SH-SY5Y (cell line): Measurements from ENCODE around the gene C16orf74.

ENCODE experiments used
- GATA2 ChIP-seq: IDR thresholded peaks from 2 replicates; pipeline ENCODE4 v1.6.1; 2011; ENCODE audit warnings: mild to moderate bottlenecking, low read depth, low read length
- GATA3 ChIP-seq: IDR thresholded peaks from 2 replicates; pipeline ENCODE4 v1.6.1; 2011; ENCODE audit warnings: low read depth, mild to moderate bottlenecking, low read length, moderate library complexity

Gene C16orf74

DNA sequence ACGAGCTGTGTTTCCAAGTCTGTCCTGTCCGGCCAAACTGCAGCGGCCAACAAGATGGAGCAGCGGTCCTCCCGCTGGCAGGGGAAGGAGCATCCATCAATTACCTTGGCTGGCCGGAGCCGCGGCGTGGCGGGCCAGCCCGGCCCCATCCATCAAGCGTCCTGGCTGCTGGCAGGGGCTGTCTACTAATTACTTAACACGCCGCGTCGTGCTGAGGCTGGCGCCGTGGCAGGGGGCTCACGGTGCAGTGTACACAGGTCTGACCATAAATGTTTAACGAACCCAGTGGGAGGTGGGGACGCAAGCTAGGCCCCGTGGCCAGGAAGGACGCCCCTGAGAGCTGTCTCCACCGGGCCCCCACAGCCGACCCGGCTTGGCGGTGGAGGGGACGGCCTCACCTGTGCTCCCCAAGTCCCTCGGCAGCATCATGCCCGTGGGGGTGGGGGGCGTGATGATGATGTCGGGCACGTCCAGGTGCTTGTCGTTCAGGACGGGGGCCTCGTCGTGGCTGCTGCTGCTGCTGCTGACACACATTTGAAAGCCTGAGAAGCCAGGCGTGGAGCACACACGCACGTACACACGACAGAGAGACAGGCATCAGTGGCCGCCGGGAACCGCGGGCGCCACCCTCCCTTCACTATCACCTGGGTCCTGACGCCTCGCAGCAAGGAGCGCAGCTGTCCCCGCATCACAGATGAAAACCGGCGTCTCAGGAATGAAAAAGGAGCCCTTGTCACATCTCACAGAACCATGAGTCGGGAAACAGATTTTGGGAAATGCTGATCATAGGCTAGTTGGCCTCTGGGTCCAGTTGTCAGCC lies 40.9 kb downstream of the C16orf74 start:
- TF ChIP-seq GATA3: no peak
- TF ChIP-seq GATA2: no peak

DNA sequence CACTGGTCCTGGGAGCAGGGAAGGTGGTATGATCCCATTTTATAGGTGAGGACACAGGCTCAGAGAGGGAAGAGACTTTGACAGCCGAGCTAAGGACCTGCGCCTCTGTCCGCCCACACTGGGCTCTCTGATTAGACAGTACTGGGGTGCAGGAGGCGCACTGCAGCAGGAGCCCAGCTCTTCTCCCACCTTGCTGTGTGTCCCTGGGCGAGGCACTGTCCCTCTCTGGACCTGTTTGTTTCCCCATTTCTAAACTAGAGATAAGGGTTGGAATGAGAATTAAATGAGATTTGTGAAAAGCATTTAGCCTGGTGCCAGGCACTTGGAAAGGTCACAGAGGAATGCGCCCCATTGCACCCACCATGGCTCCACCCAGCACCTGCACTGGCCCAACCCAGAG lies 42.6 kb downstream of the C16orf74 start:
- no peak for TF ChIP-seq GATA3

DNA sequence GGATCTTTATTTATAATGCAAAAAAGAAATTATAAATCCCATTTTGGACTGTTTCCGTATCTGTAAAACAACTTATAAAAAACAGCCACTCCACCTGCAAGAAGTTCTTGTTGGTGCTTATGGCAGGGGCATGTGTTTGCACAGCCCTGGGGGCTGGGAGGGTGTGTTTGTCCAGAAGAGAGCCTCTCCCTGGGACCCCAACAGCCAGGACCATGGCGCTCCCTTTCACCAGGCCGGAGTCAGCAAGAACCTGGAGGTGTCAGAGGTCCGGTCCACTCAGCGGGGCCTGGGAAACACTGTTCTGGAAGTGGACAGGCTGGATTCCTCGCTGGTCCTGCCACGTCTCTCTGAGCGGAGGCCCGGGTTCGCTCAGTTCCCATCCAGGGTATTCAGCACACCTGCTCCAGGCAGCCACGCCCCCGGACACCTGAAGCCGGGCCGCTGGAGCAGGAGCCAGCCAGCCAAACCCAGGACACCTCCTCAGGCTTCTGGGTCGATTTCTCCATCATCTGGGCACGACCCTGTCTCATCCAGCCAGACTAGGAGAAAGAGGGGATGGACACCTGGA lies 43.3 kb downstream of the C16orf74 start:
- TF ChIP-seq GATA3 (no peak), GATA2 (no peak)

DNA sequence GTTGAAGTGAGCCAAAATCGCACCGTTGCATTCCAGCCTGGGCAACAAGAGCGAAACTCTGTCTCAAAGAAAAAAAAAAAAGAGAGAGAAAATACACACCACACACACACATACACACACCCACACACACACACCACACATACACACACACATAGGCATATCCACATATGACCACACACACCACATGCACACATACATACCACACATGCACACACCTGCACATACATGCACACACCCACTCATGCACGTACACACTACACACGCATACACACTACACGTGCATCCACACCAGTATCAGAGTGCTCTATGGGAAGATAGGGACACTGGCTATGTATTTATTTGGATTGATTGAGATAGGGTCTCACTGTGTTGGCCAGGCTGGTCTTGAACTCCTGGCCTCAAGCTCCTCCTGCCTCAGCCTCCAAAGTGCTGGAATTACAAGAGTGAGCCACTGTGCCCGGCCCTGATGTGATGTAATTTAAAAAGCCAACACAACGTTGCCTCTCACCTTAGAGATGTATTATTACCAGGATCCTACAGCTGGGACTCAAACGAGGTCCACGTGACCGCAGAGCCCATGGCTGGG lies 44.4 kb downstream of the C16orf74 start:
- no peak for TF ChIP-seq GATA3
- TF ChIP-seq GATA2: no peak

DNA sequence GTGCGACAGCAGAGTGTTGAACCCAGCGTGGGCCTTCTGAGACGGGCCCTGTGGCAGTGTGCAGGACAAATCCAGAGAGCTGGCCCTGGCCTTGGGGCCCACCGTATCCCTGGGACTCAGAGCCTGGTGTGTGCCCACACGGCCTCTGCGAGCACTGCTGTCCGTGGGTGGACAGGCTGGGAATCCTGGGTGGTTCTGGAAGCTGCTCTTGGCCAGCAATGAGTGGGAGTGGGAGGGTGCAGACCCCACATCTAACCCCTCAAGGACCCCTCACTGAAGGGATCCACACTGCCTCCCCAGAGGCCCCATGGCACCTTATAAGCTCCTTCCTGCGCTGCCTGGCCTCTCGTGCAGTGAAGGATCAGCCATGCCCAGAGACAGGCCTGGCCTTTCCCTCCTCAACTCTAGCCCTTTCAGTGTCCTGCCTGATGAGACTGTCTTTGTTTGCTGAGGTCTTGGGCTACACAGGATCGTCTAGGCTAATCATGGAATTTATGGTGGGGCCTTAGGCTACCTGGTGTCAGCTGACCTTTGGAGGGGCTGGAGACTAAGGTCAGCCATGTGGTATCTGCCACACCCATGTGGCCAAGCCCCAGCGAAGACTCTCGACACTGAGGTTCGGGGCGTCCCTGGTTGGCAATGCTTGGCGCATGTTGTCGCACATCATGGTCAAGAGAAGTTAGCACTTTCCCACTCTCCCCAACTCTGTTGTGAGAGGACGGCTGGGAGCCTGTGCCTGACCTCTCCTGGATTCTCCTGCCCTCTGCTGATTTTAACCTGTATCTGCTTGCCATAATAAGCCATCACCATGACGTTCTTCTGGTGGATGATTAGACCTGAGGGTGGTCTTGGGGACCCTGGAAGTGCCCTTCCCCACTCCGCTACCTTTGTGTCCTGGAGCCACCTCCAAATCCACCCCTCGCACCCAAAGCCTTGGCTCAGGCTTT lies 45.7 kb downstream of the C16orf74 start:
- TF ChIP-seq GATA2 (no peak), GATA3 (no peak)

DNA sequence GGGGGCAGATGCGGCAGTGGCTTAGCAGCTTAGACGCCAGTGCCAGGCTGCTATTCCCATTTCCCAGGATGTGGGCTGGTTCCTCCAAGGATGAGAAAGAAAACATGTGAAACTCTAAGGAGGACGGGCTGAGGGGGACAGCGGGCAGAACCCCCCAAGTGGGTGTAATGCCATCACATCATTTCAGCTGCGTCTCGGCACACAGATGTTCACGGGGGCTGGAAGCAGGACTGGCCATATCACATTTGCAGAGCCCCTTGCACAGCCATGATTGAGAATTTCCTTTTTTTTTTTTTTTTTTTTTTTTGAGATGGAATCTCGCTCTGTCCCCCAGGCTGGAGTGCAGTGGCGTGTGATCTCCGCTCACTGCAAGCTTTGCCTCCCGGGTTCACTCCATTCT lies 46.9 kb downstream of the C16orf74 start:
- no peak for TF ChIP-seq GATA3
- TF ChIP-seq GATA2: no peak

DNA sequence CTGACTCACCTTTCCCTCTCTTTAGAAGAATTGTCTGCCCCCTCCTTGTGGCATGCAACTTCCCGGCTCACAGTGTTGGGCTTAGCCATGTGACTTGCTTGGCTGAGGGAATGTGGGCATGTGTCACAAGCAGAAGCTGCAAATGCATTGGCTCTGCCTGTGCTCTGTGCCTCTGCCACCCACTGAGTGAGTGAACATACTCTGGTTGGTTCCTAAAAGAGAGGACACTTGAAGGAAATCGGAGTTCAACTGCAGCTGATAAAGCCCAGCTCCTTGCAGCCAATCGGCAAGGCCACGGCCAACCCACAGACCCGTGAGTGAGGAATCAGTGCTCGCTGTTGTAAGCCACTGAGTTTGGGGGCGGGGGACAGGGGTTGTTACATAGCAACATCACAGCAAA lies 51.3 kb downstream of the C16orf74 start:
- no peak for TF ChIP-seq GATA2
- no peak for TF ChIP-seq GATA3

DNA sequence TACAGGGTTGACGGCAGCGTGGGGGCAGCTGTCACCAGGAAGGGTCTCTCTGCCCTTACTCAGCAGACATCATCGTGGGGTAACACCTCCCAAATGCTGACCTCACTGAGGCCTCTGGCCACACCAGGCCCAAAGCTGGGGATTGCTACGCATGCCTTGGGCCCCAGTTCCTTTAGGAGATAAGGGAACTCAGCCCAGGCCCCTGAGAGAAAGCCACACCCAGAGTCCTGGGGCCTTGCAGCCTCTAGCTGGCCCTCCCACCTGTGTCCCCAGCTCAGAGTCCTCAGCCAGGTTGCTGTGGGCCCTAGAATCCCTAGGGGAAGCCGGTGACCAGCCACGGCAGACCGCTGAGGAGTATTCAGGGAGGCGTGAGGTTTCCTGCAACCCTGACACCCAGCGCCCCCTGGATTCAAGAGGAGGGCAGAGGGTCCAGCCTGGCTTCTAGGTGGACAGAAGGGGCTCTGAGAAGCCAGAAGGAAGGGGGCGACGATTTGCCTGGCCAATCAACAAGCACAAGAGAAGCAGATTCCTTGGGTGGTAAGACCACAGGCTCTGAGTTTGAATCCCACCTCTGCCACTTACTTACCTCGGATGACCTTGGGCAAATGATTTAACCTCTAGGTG lies 51.8 kb downstream of the C16orf74 start:
- TF ChIP-seq GATA3 (no peak), GATA2 (no peak)

DNA sequence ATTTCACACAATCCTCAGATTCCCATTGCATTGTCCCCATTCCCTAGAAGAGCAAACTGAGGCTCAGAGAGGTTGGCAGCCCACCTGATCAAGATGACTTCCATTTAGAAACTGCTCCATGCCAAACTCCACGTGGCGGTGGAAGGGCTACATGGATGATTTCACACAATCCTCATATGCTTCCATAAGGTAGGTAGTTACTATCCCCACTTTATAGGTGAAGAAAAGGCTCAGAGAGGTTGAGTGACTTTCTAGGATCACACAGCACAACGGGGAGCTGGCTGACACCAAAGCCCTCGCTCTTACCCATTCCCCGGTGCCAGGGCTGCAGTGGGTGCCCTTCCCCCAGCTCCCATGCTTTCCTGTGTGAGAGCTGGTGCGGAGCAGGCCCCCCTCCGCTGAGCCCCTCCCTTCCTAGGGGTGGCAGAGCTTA lies 52.4 kb downstream of the C16orf74 start:
- TF ChIP-seq GATA3: no peak
- no peak for TF ChIP-seq GATA2

DNA sequence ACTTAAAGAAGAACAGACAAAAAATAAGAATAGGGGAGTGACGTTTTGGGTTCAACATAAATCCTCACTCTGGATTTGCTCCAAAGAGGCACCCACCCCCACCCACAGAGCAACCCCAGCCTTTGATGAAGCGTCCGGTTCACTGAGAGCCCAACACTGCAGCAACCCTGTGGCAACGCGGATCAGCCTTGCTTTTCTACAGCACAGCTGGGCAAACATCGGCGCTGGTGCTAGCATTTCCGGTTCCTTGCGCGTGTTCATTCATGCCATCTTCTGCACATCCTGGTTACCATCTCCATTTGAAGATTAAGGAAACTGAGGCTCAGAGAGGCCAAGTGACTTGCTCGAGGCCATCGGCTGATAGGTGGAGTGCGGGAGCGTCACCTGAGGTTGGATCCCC lies 53.5 kb downstream of the C16orf74 start:
- TF ChIP-seq GATA2: no peak

DNA sequence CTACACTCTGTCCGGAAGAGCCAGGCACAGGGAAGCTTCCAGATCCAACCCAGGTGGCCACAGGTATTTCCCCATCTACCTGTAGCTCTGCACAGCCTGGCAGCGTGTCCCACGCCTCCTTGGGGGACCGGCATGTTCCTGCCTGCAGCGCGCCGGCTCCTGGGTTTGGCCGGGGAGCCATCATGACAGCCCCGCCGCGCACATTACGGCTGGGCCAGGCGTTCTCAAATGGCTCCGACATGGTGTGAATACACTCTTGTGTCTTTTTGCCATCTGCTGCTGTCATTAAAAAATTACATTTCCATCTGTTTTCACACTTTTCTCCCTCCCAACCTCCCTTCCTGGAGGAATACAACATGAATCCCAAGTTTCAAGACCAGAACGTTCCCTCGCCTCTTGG lies 54.1 kb downstream of the C16orf74 start:
- no peak for TF ChIP-seq GATA3

DNA sequence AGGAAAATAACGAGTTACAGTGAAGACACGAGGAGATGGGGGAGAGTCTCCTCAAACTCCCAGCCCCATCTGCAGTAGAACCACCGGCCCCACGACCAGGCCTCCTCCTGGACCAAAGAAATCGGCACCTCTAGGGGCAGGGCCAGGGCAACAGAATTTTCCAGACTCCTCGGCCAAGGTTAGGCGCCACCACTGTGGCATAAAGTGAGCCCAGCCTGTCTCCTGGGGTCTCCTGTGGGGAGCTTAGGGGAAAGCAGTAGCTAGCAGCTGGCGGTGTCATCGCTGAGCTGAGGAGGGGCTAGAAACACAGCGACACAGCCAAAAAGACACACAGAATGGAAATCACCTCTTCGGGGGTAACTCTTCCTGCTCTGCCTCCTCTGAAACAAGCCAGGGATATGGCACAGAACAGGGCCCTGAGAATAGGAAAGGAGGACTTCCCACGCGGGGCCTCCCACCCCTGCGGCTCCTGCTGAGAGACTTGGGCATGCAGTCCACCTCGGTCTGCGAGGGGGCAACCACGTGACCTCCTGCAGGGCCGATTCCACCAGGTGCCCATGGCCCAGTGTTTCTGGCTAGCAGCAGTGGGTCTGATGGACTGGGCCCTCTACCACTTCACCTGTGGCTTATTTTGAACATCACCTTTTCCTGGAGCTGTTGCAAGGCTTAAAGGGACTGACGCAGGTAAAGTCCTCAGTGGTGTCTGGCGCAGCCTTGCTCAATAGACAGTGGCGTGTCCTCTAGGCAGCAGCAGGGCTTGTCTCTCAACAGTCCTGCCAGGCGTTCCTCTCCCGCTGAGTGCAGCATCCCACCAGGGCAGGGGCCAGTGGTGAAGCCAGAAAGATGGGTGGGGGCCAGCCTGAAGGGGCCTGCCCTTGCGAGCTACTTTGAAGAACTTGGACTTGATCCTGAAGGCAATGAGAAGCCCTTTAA lies 55.4 kb downstream of the C16orf74 start:
- TF ChIP-seq GATA2 (no peak), GATA3 (no peak)

DNA sequence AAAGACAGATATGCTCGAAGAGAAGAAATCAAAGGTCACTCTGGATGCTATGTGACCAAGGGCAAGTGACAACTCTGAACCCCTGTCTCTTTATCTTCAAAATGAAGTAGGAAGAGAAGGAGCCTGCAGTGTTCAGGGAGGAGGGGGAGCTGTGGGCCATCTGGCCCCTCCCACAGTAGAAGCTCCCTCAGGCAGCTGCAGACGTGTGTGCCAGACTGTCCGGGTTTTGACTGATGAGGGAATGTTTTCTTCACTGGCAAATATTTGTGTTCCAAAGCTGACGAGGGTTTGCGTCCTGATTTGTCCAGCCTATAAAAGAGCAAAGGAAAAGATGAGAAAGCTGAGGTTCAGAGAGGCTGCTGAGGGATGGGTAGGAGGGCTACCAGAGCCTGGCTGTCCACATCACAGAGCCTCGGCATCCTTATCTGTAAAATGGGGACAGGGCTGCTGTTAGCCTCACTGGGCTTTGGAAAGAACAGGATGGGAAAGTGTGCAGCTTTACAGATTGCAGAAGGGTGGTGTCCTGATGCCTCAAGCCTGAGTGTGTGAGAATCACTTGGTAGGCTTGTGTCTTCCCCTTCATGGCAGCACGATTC lies 60.3 kb downstream of the C16orf74 start:
- TF ChIP-seq GATA3 (no peak), GATA2 (no peak)
